IMR-90 (cell line): ENCODE results near the gene UCK2. TPM values are rescaled to one million over a fixed set of nuclear protein-coding genes. Genes with fewer than 3 reads are reported as not detected.

Experiments used
- ATAC-seq: fragments of 200-7000 bp; cut with Tn5 transposase; 2 replicates; pipeline ENCODE4 v1.9.1; 2020; ENCODE audit warnings: low read depth, mild to moderate bottlenecking, moderate library complexity
- BruUV-seq: library from RNA; stranded (reverse); fragments of 400-500 nt; replicated peaks from 2 replicates; lab custom pipeline; 2021; lab: Mats Ljungman, UMichigan
- CTCF ChIA-PET: fragments of 300-600 bp; formaldehyde crosslinking; extraction: SDS; loops from one replicate; lab custom pipeline; 2021; ENCODE audit warnings: antibody characterized with exemption; lab: Yijun Ruan, JAX
- POLR2A ChIA-PET: fragments of 300-600 bp; sonication (Branson Sonifier 250); formaldehyde crosslinking; loops from one replicate; lab custom pipeline; 2022; ENCODE audit warnings: antibody characterized with exemption; ENCODE audit not compliant: unreplicated experiment; lab: Charles Lee
- DNase-seq: peaks from one replicate; pipeline ENCODE4 v3.0.0; 2013
- H2AFZ ChIP-seq: replicated peaks from 2 replicates; pipeline ENCODE3; 2013; ENCODE audit warnings: low read length, mild to moderate bottlenecking; ENCODE audit not compliant: poor library complexity
- H2AK5ac ChIP-seq: 2 replicates; pipeline ENCODE4 v1.6.1; 2013; ENCODE audit warnings: low read depth, low read length, inconsistent platforms
- H2AK9ac ChIP-seq: replicated peaks from 2 replicates; pipeline ENCODE3; 2013; ENCODE audit warnings: mild to moderate bottlenecking, low read depth, low read length, moderate library complexity; ENCODE audit not compliant: poor library complexity
- H2BK120ac ChIP-seq: 2 replicates; pipeline ENCODE4 v1.6.1; 2013; ENCODE audit warnings: low read depth, low read length, inconsistent platforms
- H2BK15ac ChIP-seq: 3 replicates; pipeline ENCODE4 v1.6.1; 2013; ENCODE audit warnings: low read depth, low read length, inconsistent platforms
- H2BK20ac ChIP-seq: 2 replicates; pipeline ENCODE4 v1.6.1; 2013; ENCODE audit warnings: low read depth, mild to moderate bottlenecking, inconsistent platforms, low read length, moderate library complexity
- H2BK5ac ChIP-seq: 2 replicates; pipeline ENCODE4 v1.6.1; 2013; ENCODE audit warnings: mild to moderate bottlenecking, low read depth, low read length, inconsistent platforms; ENCODE audit not compliant: poor library complexity, severe bottlenecking
- H3K14ac ChIP-seq: replicated peaks from 2 replicates; pipeline ENCODE4 v1.6.1; 2013; ENCODE audit warnings: low read depth, low read length, inconsistent platforms
- H3K18ac ChIP-seq: 2 replicates; pipeline ENCODE4 v1.6.1; 2013; ENCODE audit warnings: low read depth, low read length, control low read depth
- H3K23ac ChIP-seq: 2 replicates; pipeline ENCODE4 v1.6.1; 2013; ENCODE audit warnings: low read depth, low read length, inconsistent platforms
- H3K27ac ChIP-seq: 2 replicates; pipeline ENCODE4 v1.5.1; 2013; ENCODE audit warnings: mild to moderate bottlenecking, control low read depth, low read length; ENCODE audit not compliant: insufficient read depth
- H3K27me3 ChIP-seq: 2 replicates; pipeline ENCODE4 v1.6.1; 2013; ENCODE audit warnings: low read length; ENCODE audit not compliant: control insufficient read depth, insufficient read depth
- H3K36me3 ChIP-seq: 2 replicates; pipeline ENCODE4 v1.6.1; 2013; ENCODE audit warnings: low read length, mixed read lengths; ENCODE audit not compliant: control insufficient read depth, insufficient read depth
- H3K4ac ChIP-seq: 2 replicates; pipeline ENCODE4 v1.6.1; 2013; ENCODE audit warnings: low read depth, low read length, inconsistent platforms
- H3K4me1 ChIP-seq: 2 replicates; pipeline ENCODE4 v1.6.1; 2013; ENCODE audit warnings: low read length, mixed read lengths; ENCODE audit not compliant: control insufficient read depth, insufficient read depth
- H3K4me2 ChIP-seq: 2 replicates; pipeline ENCODE4 v1.6.1; 2013; ENCODE audit warnings: low read depth, mild to moderate bottlenecking, control low read depth, low read length, moderate library complexity
- H3K4me3 ChIP-seq: 2 replicates; pipeline ENCODE4 v1.5.1; 2013; ENCODE audit warnings: low read depth, mild to moderate bottlenecking, control low read depth, low read length, moderate library complexity; ENCODE audit not compliant: insufficient read depth
- H3K56ac ChIP-seq: 2 replicates; pipeline ENCODE4 v1.6.1; 2013; ENCODE audit warnings: low read length, inconsistent platforms; ENCODE audit not compliant: insufficient read depth; ENCODE audit errors: extremely low read depth
- H3K79me1 ChIP-seq, 2 experiments: 2 replicates each; pipeline ENCODE4 v1.6.1; 2013; ENCODE audit warnings: low read length in 2 of 2, inconsistent platforms in 1 of 2, low read depth in 1 of 2
- H3K9ac ChIP-seq: 2 replicates; pipeline ENCODE4 v1.6.1; 2013; ENCODE audit warnings: low read depth, low read length, control low read depth
- H3K9me1 ChIP-seq: 2 replicates; pipeline ENCODE4 v1.6.1; 2013; ENCODE audit warnings: low read length, inconsistent platforms; ENCODE audit not compliant: insufficient read depth
- H3K9me3 ChIP-seq: 2 replicates; pipeline ENCODE4 v1.6.1; 2013; ENCODE audit warnings: low read length; ENCODE audit not compliant: control insufficient read depth, insufficient read depth
- H4K20me1 ChIP-seq: 2 replicates; pipeline ENCODE4 v1.6.1; 2013; ENCODE audit warnings: low read length, inconsistent platforms; ENCODE audit not compliant: insufficient read depth
- H4K5ac ChIP-seq: 2 replicates; pipeline ENCODE4 v1.6.1; 2013; ENCODE audit warnings: mild to moderate bottlenecking, low read depth, low read length, control low read depth
- H4K8ac ChIP-seq, 2 experiments: 2 replicates each; pipeline ENCODE4 v1.6.1; 2013; ENCODE audit warnings: low read depth in 2 of 2, low read length in 2 of 2, control low read depth in 1 of 2, inconsistent platforms in 1 of 2
- H4K91ac ChIP-seq: 2 replicates; pipeline ENCODE4 v1.6.1; 2013; ENCODE audit warnings: low read depth, low read length, inconsistent platforms; ENCODE audit not compliant: insufficient read depth
- BHLHE40 ChIP-seq: fragments of 150-350 bp; IDR thresholded peaks from 2 replicates; pipeline ENCODE4 v1.6.1; 2016; ENCODE audit warnings: mild to moderate bottlenecking, low read depth, low read length
- CEBPB ChIP-seq: IDR thresholded peaks from 2 replicates; pipeline ENCODE4 v1.6.1; 2012; ENCODE audit warnings: low read depth, low read length, improper control_type of control experiment
- FOS ChIP-seq: fragments of 150-350 bp; IDR thresholded peaks from 2 replicates; pipeline ENCODE4 v1.6.1; 2016; ENCODE audit warnings: low read depth, low read length
- MAFK ChIP-seq: IDR thresholded peaks from 2 replicates; pipeline ENCODE4 v1.6.1; 2012; ENCODE audit warnings: low read depth, low read length, improper control_type of control experiment
- POLR2A ChIP-seq: IDR thresholded peaks from 2 replicates; pipeline ENCODE4 v1.6.1; 2012; ENCODE audit warnings: mild to moderate bottlenecking, low read depth, low read length
- RFX5 ChIP-seq: IDR thresholded peaks from 2 replicates; pipeline ENCODE4 v1.8.0; 2012; ENCODE audit warnings: low read depth, mild to moderate bottlenecking, low read length, moderate library complexity
- USF2 ChIP-seq: fragments of 150-350 bp; IDR thresholded peaks from 2 replicates; pipeline ENCODE4 v1.6.1; 2017; ENCODE audit warnings: mild to moderate bottlenecking, antibody characterized with exemption, low read length, low read depth
- WGBS, 2 experiments: methylation state at CpG; one replicate each; pipeline versions ENCODE4 v1.1.5 to v1.1.7; 2013; ENCODE audit warnings: missing lambda C conversion rate in 2 of 2; ENCODE audit not compliant: insufficient read length in 1 of 2; ENCODE audit errors: extremely low coverage in 2 of 2; 5-methylcytosine and 5-hydroxymethylcytosine counted together
- dilution Hi-C: fragments of 300-500 bp; cut with HindIII; formaldehyde crosslinking; loops from one replicate; pipeline ENCODE4 v1.14.3; 2018; ENCODE audit warnings: low sequenced_read_pairs; ENCODE audit not compliant: unreplicated experiment
- in situ Hi-C: fragments of 300-500 bp; cut with MboI; formaldehyde crosslinking; loops from 3 replicates; pipeline ENCODE4 v1.14.3; 2019; ENCODE audit warnings: low sequenced_read_pairs, inconsistent platforms, mixed read lengths
- intact Hi-C: fragments of 100-400 bp; cut with micrococcal nuclease; formaldehyde crosslinking; loops from 2 replicates; pipeline ENCODE4 v1.10.0; 2022
- polyA plus RNA-seq, 3 experiments: library from polyadenylated mRNA; depleted of rRNA; stranded (reverse); fragments of >200 nt; gene quantifications; 2 replicates each; pipeline ENCODE4 v1.2.3, GENCODE V29; 2012; ENCODE audit warnings: low replicate concordance in 1 of 3
- total RNA-seq: library from RNA; depleted of rRNA; stranded (reverse); fragments of >200 nt; gene quantifications from 2 replicates; pipeline ENCODE4 v1.2.3, GENCODE V29; 2012
- TF ChIP-seq, protein P1 (sequence below): conservative IDR thresholded peaks from 2 replicates; pipeline ENCODE4 v1.5.1; 2012; ENCODE audit warnings: mild to moderate bottlenecking, low read depth, low read length, improper control_type of control experiment
- TF ChIP-seq, protein P2 (sequence below): fragments of 150-350 bp; IDR thresholded peaks from 2 replicates; pipeline ENCODE4 v1.6.1; 2016; ENCODE audit warnings: low read depth, mild to moderate bottlenecking, low read length, moderate library complexity, borderline replicate concordance

The UCK2 gene
- total and polyA plus RNA-seq, 2 of the 4 experiments (the other 2 are of a cell fraction), result 83.0 to 87.8 TPM

- Histone ChIP-seq H3K4me3 (no peak overlapping the region), H3K4ac (no peak overlapping the region), H2BK5ac (no peak overlapping the region), H3K27me3 (no peaks in the 10 kb centered on the region), H4K91ac (no peak overlapping the region), H3K27ac (no peak overlapping the region), H2AK9ac (no peak overlapping the region), H2AFZ (no peak overlapping the region), H3K9me1 (peaks cover 33% of the 10 kb centered on the region), H4K20me1 (peaks cover 46% of the 10 kb centered on the region), H3K36me3 (no peaks in the 10 kb centered on the region), H2BK120ac (no peak overlapping the region), H3K14ac (no peak overlapping the region; the same call in 1 of the 2 replicates), H3K79me1 (peaks cover 34 to 80% of the 10 kb centered on the region in 2 experiments), H3K4me2 (no peak overlapping the region), H2BK15ac (no peak overlapping the region), H3K56ac (no peak overlapping the region), H4K8ac (no peak overlapping the region), H2BK20ac (no peak overlapping the region), H2AK5ac (no peak overlapping the region; the same call in 1 of the 2 replicates), H3K4me1 (peaks cover 25% of the 10 kb centered on the region), H4K5ac (no peak overlapping the region), H3K9me3 (no peaks in the 10 kb centered on the region), H3K23ac (no peak overlapping the region), H3K9ac (no peak overlapping the region), H3K18ac (peak overlapping the region; percentile 4; the same call in 1 of the 2 replicates)
- no CpG with 5 or more reads among the region's 3 CpGs for WGBS, 2 experiments
- in situ Hi-C loops, result no loop called here
- dilution Hi-C loops, result no loop called here
- ATAC-seq (no peak), DNase-seq (no peak)
- no TSS peak for BruUV-seq
- TF ChIP-seq, protein P1, sequence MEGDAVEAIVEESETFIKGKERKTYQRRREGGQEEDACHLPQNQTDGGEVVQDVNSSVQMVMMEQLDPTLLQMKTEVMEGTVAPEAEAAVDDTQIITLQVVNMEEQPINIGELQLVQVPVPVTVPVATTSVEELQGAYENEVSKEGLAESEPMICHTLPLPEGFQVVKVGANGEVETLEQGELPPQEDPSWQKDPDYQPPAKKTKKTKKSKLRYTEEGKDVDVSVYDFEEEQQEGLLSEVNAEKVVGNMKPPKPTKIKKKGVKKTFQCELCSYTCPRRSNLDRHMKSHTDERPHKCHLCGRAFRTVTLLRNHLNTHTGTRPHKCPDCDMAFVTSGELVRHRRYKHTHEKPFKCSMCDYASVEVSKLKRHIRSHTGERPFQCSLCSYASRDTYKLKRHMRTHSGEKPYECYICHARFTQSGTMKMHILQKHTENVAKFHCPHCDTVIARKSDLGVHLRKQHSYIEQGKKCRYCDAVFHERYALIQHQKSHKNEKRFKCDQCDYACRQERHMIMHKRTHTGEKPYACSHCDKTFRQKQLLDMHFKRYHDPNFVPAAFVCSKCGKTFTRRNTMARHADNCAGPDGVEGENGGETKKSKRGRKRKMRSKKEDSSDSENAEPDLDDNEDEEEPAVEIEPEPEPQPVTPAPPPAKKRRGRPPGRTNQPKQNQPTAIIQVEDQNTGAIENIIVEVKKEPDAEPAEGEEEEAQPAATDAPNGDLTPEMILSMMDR, result no peak
- TF ChIP-seq POLR2A (no peak), FOS (no peak), MAFK (no peak), USF2 (no peak), BHLHE40 (no peak), CEBPB (no peak), RFX5 (no peak)
- TF ChIP-seq, protein P2, sequence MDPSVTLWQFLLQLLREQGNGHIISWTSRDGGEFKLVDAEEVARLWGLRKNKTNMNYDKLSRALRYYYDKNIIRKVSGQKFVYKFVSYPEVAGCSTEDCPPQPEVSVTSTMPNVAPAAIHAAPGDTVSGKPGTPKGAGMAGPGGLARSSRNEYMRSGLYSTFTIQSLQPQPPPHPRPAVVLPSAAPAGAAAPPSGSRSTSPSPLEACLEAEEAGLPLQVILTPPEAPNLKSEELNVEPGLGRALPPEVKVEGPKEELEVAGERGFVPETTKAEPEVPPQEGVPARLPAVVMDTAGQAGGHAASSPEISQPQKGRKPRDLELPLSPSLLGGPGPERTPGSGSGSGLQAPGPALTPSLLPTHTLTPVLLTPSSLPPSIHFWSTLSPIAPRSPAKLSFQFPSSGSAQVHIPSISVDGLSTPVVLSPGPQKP, result no peak
- intact Hi-C loops, result no loop called here
- CTCF ChIA-PET, result interaction anchor here (1.5 kb wide), 1 partner anchor 15 kb away, joined by 9 read pairs; no protein-coding TSS in a partner anchor
- POLR2A ChIA-PET, result interaction anchor here (0.6 kb wide), 1 partner anchor 126 kb away, joined by 7 read pairs; no protein-coding TSS in a partner anchor
Measured at GRCh38 chr1:165856606-165857005, 29.2 kb downstream of the UCK2 start.
